Measurements from ENCODE around the gene PIGS.
"Not testable (repeated sequence)": the region's sequence is repeated elsewhere in the genome, so short reads cannot be mapped to it uniquely, and the experiment has no call there.

Gene PIGS

DNA sequence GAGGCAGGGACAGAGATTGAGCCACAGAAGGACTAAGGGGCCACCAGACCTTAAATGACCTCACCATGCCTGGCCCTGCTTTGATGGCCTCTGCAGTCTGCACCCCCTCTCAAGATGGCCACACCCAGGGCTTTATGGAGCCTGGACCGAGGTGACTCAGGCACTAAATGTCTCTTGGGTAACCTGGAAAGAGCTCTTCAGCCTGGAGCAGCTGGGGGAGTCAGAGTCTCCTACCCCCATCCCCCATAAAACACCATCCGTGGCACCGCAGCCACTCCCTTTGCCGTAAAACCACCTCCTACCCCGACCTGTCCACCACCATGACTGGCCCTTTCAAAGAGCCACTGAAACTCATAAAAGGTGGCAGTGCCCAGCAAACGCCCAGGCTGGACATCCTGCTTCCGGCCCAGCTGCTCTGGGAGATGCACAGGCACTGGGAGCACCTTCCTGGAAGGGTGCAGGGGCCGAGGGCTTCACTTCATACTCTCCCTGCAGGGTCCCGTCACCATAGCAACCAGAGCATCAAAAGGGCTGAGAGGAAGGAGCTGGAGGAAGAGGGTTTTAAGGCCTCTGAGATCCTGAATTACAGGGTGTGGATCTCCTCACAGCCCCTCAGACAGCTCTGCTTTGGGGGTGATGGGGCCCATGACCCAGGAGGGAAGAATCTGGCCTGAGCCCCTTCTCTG lies 42.9 kb downstream of the PIGS start:
- DNase-seq = no peak

DNA sequence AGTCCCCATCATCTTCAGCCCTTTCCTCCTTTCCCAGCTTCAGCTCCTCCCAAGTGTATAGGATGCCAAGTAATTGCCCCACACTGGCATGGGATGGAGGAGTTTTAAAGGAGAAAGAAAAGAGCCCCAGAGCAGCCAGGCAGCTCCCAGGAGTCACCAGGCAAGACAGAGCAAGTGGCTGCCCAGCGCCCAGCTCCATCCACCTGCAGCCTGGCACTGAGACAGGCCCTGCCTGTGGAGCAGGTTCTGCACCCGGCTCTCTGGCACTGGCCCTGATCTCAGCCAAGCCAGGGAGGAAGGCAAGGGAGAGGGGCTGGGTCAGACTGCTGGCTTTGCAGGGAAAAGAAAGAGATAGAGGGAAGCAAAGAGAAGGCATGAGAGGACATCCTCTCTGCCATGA lies 43.5 kb downstream of the PIGS start:
- DNase-seq = no peak

DNA sequence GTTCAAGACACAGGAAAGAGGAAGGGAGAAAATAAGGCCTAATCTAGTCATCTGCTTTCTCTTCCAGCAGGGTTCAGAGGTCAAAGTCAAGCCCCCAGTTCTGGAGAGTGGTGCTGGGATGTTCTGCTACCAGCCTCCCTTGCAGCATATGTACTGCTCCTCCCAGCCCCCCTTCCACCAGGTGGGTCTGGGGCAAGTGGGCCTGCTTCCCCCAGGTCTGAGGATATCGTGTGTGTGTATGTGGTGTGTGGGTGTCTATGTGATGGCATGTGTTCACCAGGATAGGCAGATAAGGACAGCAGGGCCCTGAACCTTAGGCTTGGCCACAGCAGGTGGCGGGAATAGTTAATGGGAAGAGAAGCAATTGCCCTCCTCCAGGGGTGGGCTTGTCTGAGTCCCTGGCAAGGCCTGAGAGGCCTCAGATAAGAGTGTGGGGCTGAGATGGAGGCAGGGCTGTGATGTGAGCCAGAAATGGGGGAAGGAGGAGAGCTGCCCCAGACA lies 44.1 kb downstream of the PIGS start:
- no peak for DNase-seq

DNA sequence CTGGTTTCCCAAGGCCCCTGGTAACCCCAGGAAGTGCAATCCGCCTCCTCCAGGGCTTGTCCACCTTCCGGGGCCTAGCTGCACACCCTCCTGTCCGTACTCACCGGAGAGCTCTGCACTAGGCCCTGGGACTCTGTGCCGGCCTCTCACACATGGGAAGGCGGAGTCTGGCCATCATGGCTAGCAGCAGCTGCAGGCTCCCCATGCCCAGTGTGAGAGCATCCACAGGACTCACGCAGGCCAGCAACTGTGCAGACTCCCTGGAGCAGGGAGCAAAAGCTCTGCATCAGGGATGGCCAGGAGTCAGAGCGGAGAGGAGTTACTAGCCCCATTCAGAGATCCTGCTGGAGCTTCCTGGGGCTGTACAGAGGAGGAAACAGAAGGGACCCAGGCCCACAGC lies 44.9 kb downstream of the PIGS start:
- no peak for DNase-seq

DNA sequence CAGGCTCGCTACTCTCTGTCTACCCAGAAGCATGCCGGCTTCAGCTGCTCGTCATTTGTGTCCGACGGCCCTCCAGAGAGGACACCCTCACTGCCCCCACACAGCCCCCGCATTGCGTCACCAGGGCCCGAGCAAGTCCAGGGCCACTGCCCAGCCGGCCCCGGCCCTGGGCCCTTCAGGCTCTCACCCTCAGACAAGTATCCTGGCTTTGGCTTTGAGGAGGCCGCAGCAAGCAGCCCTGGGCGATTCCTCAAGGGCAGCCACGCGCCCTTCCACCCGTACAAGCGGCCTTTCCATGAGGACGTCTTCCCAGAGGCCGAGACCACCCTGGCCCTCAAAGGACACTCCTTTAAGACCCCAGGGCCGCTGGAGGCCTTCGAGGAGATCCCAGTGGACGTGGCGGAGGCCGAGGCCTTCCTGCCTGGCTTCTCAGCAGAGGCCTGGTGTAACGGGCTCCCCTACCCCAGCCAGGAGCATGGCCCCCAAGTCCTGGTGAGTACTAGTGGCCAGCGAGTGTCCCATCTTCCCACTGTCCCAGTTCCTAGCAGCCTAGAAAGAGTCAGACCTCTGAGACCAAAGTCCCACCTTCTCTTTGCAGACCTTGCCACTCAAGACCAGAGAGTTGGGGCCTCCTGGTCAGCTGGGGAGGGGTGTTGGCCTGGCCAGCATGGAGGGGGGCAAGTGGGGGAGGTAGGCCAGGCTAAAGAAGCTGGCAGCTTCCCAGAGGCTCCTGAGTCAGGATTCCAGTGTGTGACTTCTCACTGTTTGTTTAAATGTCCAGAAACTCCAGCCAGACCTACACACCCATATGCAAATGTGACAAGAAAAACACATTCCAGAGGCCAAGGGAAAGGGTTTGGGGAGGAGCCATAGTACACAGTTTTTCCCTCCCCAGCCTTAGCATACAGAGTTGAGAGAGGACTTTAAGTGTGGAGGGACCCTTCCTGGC lies 46.6 kb downstream of the PIGS start:
- DNase-seq = no peak

DNA sequence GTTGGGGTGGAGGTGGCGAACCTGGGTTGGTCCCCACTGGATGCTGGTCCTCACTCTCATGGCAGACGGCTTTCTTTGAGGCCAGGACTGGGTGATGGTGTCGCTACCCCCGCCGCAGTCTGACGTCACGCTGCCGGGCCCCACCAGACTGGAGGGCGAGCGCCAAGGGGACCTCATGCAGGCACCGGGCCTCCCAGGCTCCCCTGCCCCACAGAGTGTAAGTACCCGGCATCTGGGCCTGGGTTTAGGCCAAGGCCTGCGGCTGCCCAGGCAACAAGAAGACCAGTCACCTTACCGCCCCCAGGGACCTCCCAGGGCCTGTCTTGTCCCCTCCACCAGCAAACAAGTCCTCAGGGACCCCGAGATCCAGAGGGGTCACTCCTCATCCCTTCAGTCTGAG lies 47.4 kb downstream of the PIGS start:
- no peak for DNase-seq

DNA sequence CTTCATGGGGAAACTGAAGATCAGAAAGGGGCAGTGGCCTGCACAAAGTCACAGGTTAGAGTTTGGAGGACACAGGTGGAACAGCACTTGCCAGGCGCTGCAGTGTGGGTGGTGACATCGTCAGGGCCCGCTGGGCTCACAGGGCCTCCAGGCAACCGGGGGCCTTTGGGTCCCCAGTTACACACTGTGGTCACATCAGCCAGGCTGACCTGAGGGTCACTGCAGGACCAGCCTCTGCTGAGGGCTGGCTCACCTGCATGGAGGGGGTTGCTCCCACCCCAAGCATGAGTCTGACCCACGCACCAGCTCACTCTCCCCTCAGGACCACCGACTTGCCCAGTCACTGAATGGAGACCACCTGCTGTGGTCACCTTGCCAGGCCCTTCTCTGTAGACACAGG lies 48.1 kb downstream of the PIGS start:
- no peak for DNase-seq

DNA sequence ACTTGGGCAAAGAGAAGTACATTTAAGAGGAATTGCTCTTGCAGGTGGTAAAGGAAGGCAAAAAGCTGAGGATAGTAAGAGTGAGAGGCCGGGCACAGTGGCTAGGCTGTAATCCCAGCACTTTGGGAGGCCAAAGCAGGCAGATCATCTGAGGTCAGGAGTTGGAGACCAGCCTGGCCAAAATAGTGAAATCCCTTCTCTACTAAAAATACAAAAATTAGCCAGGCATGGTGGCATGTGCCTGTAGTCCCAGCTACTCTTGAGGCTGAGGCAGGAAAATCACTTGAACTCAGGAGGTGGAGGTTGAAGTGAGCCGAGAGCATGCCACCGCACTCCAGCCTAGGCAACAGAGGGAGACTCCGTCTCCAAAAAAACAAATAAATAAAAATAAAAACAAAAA lies 49.0 kb downstream of the PIGS start:
- not testable (repeated sequence) for DNase-seq

DNA sequence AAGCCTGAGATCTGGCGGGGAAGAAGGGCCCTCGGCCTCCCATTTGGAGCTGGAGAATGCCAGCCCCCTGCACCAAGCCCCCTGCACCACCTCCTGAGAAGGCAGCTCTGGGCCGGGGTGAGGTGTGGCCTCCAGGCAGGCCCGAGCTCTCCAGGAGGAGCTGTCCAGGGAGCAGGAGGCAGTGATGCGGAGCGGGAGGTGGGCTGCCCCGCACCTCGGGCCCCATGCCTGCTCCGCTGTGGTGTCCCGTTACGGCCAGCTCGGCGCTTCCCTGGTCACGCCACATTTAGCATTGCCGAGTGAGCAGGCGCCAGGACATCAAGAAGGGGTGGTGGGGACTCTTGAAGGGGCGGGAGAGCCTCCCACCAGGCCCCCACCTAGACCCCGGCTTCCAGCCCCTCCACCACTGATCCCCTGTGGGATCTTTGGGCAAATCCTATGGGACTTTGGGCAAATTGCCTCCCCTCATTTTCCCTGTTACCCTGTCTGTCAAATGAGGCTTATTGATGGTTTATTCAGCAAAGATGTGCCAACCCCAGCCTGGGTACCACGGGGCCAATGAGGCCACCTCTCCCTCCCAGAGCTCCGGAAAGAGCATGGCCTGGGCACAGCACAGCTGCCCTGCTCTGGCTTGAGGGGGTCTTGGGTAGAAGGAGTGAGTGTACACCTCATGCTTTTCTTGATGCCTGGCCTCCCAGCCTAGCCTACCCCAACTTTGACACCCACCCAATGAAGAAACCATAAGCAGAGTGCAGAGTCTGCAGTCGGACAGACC lies 49.8 kb downstream of the PIGS start:
- no peak for DNase-seq

DNA sequence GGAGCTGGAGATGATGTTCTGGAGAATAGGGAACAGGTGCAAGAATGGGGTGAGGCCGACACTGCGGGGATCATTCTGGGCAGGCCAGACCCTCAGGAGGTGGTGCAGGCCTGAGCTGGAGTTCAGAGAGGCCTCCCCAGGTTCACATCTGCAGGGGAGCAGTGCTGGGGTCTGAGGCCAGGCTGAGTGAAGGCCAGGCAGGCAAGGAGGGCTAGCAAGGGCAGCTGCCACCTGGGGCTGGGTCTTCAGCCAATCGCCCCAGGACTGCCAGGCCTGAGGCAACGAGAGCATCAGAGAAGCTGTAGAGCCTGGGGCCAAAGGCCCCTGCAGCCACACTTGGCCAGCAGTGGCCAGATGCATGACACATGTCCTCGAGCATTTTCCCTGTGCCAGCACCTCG lies 50.6 kb downstream of the PIGS start:
- no peak for DNase-seq

DNA sequence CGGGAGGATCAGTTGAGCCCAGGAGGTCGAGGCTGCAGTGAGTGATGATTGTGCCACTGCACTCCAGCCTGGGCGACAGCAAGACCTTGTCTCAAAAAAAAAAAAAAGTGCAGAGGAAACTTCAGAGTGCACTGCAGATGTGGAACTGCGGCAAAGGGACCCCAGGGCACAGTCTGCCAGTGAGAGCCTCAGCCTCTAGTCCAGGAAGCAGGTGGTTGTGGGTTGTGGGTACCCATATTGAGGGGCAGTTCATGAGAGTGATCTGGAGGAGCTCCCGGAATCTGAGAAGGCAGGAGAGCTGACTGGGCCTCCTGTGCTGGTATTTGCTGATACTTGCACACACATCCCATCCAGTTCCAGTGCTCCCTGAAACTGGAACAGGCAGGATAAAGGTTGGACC lies 52.1 kb downstream of the PIGS start:
- DNase-seq = no peak

DNA sequence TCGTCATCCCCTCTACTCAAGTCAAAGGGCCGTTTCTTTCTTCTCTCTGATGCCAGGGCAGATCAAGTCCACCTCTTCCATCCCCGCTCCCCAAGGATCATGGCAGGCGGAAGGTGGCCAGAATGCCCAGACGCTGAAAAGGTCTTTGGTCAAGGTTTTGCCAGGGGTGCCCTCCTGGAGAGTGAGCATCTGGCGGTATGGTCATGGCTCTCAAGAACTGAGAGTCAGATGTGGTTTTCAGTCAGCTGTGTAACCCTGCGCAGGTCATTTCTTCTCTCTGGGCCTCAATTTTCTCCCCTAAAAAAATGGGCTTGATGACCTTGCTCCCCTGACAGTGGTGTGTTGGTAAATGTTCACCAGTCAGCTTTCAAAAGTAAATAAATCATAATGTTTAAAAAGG lies 52.7 kb downstream of the PIGS start:
- DNase-seq = no peak

DNA sequence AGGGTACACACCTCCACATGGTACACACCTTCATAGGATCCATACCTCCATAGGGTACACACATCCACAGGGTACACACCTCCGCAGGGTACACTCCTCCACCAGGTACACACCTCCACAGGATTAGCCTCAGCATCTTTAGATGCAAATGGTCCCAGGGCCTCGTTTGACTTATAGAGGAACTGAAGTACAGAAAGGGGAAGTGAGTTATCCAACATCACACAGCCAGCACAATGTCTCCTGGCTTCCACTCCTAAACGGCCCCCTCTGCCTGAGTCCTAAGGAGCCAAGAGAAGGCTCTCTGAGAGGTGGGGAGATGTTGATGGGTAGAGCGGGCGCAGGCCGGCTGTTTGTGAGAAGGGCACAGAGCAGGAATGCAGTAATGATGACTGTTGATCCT lies 53.2 kb downstream of the PIGS start:
- no peak for DNase-seq

DNA sequence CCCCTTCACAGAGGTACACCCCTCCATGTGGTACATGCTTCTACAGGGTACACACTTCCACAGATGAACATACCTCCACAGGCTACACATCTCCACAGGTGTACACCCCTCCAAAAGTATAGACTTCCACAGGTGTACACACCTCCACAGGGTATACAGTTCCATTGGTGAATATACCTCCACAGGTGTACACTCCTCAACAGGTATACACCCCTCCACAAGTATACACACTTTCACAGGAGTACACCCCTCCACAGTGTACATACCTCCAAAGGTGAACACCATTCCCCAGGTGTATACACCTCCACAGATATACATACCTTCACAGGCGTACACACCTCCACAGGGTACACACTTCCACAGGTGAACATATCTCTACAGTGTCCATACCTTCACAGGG lies 55.8 kb downstream of the PIGS start:
- DNase-seq = no peak

DNA sequence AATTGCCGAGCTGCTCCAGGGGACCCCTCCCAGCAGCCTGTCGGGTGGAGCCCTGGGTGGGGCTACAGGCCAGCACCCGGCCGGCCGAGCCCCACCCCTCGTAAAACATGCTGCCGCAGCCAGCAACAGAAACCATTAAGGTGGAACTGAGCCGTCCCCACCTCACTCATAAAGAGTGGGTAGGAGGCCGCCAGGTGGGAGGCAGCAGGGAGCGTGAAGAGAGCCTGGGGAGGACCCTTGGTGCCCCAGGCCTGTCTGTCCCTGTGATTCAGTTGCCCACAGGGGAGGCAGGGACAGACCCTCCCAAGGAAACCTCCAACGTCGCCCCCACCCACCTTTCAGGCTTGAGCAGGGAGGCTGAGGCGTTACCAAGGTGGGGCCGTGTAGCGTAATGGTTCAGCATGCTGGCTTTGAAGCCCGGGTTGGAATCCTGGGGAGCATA lies 56.7 kb downstream of the PIGS start:
- no peak for DNase-seq

DNA sequence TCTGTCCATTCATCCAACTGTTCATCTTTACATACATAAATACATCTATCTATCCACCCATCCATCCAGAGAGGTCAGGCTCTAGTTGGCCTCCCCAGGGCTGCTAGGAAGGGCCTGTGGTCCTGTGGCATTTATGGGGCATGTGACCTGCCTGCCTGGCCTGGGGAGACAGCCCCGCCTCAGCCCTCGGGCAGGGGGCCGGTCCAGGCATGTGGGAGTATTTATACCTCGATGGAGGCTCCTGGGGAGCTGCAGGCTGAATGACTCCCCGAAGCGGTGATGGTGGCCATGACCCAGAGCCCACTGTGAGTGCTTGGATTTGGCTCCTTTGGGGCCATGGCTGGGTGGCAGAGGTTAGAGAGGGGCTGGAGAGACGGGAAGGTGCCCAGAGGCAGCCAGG lies 57.8 kb downstream of the PIGS start:
- no peak for DNase-seq

DNA sequence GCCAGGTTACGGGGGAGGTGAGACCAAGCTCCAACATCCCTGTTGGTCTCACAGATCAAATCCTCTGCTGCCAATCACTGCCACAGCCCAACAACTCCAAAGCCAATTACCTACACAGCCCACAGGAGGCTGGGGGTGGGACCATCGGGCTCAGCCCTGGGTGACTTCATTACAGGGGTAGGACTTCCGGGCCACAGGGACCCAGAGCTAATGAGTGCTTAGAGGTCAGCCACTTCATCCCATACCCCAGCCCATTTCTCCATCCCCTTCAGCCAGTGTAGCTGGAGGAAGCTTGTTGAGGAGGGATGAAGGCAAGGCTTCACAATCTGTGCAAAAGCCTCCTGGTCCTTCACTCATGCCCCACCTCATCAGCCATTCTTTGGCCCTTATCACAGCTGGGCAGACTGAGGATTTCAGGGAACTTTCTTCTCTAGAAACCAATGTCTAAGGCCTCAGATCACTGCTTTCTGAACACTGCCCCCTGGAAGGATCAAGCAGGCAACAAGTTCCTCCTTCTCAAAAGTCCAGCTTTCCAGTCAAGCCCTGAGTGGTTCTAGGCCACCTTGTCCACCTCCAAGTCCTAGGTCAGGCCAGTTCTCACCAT lies 59.4 kb downstream of the PIGS start:
- DNase-seq = no peak

DNA sequence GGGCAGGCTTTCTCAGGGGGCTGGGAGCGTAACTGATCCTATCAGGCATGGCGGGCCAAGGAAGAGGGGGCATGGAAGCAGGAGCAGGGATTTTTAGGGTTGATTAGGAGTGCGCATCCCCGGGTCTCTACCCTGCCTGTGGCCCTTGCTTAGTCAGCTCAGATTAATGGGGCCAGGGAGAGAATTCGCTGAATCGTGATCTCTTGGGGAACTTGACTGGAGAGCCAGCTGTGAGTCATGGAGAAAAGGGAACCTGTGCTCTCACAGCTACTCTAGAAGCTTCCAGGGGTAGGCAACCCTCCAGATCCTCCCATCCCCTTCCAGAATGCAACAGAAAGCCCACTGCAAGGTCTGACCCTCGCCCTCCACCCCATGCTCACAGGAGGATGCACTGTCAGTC lies 61.5 kb downstream of the PIGS start:
- no peak for DNase-seq

DNA sequence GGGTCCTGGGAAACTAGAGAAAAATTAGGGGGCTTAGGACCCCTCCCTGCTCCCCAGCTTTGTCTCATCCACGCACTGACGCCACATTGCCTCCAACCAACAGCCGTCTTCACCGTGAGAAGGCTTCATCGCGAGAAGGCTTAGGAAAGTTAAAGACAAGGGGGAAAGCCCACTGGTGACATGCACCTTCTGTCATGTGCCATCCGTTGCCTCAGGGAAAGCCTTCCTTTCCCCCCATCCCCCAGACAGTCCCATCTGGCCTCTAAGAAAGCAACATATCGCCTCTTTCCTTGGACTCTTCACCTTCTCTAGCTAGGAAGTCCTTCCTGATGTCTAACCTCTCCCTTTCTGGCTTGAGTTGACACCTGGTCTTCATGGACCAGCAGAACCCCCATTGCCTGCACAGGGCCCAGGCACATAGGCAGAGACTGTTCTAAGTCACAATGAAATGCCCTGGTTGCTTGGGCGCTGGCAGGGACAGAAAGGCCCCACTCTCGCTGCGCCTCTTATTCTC lies 63.1 kb downstream of the PIGS start:
- no peak for DNase-seq

DNA sequence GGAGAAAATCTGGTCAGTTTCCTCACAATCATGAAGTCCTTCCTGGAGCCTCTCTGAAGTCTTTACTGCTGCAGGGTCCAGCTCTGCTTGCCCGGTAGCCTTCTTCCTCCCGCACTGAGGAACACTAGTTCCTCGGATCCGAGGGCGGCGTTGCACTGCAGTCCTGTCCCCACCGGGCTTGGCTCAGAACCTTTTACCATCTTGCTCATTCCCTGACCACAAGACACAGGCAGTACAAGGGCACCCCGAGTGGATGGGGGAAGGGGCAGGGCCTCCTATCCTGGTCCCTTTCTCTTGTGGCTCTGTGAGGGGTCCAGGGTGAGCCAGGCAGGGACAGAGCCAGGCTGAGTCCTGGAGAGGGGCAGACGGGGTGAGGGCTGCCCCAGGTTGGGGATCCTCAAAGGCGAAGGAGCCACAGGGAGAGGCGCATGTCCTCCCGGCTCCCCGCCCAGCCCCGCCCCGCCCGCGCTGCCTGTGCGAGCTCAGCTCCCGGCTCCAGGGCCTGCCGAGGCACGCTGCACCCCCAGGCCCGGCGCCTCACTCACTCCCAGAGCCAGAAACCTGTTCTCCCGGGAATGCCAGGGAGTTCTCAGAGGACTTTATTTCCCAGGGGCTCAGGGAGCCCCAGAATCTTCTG lies 63.6 kb downstream of the PIGS start:
- DNase-seq = no peak

DNA sequence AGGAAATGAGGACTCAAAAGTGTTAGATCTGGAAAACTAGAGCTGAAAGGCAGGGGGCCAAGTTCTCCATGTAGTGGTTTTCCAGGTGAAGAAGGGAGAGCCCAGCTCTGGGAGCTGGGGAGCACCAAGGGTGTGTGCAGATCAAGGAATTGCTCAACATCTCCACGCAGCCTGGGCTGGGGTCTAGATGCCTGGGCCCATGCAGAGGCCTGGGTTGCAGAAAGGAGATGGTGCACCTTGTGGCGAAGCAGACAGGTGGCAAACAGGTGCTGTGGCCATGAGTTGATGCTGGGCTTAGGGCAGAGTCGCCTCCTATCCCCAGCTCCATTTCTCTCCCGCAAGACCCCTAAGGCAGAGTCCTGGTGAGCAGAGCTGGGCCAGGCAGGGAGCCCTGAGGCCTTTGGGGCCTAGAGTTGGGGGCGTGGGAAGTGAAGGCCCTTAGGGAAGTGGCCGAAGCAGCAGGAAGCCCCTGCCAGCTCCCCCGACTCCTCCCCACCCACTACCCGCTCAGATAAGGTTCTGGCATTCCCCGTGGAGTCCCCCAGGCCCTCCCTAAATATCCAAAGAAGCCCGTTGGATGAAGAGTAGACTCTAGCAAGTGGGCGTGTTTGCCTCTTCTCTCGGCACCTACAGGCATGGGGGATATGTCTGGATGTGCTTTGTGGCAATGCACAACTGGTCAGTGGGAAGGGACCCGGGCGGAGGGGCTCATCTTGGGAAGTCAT lies 64.4 kb downstream of the PIGS start:
- DNase-seq = no peak
